ENCODE measurements around the gene KRTCAP2. TPM values are rescaled to one million over a fixed set of nuclear protein-coding genes. Genes with fewer than 3 reads are reported as not detected.
A peak's percentile ranks its signal among the peaks of the same experiment; 100 is the strongest.

Gene KRTCAP2
- total and polyA plus RNA-seq, 4 donors, result 49.8 to 224 (median 99.8) TPM

DNA sequence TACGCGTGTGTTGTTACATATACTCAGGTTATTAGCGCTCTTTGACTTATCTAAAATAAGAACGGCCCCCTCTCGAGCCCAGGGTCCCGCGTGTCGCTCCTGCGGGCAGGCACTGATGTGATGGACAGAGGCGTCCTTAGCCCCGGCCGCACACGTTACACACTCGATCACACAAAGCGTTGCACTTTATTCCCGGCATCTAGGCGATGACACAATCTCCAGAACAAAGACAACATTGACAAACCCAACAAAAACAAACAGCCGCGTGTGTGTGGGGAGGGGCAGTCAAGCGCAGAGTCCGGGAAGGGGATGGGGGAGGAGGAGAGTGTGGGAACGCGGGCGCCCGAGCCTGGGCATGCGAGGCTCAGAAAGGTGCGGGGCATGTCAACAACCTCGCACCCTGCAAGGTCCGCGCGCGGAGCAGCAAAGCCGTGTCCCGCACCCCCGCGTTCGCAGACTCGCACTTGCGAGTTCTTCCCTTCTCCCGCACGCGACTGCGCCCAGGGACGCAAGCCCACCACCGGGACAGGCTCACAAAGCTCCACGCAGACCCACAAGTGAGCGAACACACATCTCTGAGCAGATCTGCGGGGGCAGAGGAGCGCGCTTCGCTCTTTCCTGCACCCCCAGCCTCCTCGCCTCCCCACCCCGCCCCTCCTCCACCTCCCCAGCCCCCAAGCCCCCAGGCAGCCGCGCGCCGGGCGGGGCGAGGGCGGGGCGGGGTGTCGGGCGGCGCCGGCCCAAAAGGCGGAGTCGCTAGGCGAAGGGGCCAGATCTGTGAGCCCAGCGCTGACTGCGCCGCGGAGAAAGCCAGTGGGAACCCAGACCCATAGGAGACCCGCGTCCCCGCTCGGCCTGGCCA, 45.8 kb downstream of the KRTCAP2 start, which contains the start of gene EFNA1:
EFNA1 (plus strand) TSS at position 772 of the 862 bp plus-strand sequence. CDS start 102 bp downstream, outside the sequence.
- DNase-seq (ENCODE audit: low spot score), result peak; percentile 75
- no peaks in the 10 kb centered on the region for H3K9me3 ChIP-seq (ENCODE audit: control insufficient read depth in 4 of 4, low read length in 3 of 4)
- peak within 1 kb of the TSS; percentile 99 to 100 for H3K27ac ChIP-seq (ENCODE audit: low read depth in 1 of 2, low read length in 2 of 2)
- H3K36me3 ChIP-seq (ENCODE audit: control insufficient read depth in 4 of 4, insufficient read depth in 3 of 4, low read depth in 1 of 4, low read length in 3 of 4), result peaks cover 0 to 13% (median 11%) of the 10 kb centered on the region in 4 donors
- TF ChIP-seq YY1 (IDR thresholded peaks at IDR 0.05) (peak; percentile 42), EGR1 (IDR thresholded peaks at IDR 0.05; ENCODE audit: low read depth in 2 of 2) (peak; percentile 45 to 56), FOXA2 (IDR thresholded peaks at IDR 0.05) (peak; percentile 90), HNF4A (conservative IDR thresholded peaks at IDR 0.05) (peak; percentile 80 to 90), TAF1 (conservative IDR thresholded peaks at IDR 0.05) (peak; percentile 95), JUND (IDR thresholded peaks at IDR 0.05) (peak in 1 of 2 donors; percentile 71), HNF4G (IDR thresholded peaks at IDR 0.05) (peak; percentile 70), FOXA1 (IDR thresholded peaks at IDR 0.05) (peak; percentile 97), RAD21 (IDR thresholded peaks at IDR 0.05) (peak; percentile 51 to 52), RXRA (IDR thresholded peaks at IDR 0.05) (peak; percentile 89 to 94), NR2F2 (IDR thresholded peaks at IDR 0.05) (peak; percentile 16), GABPA (IDR thresholded peaks at IDR 0.05 in 1 of 2, conservative IDR thresholded peaks at IDR 0.05 in 1 of 2) (no peak), SP1 (IDR thresholded peaks at IDR 0.05) (peak; percentile 96)
- TF ChIP-seq, protein P1, sequence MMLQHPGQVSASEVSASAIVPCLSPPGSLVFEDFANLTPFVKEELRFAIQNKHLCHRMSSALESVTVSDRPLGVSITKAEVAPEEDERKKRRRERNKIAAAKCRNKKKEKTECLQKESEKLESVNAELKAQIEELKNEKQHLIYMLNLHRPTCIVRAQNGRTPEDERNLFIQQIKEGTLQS (IDR thresholded peaks at IDR 0.05), result peak; percentile 77
- TF ChIP-seq, protein P2, sequence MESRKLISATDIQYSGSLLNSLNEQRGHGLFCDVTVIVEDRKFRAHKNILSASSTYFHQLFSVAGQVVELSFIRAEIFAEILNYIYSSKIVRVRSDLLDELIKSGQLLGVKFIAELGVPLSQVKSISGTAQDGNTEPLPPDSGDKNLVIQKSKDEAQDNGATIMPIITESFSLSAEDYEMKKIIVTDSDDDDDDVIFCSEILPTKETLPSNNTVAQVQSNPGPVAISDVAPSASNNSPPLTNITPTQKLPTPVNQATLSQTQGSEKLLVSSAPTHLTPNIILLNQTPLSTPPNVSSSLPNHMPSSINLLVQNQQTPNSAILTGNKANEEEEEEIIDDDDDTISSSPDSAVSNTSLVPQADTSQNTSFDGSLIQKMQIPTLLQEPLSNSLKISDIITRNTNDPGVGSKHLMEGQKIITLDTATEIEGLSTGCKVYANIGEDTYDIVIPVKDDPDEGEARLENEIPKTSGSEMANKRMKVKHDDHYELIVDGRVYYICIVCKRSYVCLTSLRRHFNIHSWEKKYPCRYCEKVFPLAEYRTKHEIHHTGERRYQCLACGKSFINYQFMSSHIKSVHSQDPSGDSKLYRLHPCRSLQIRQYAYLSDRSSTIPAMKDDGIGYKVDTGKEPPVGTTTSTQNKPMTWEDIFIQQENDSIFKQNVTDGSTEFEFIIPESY (IDR thresholded peaks at IDR 0.05), result peak; percentile 62
- TF ChIP-seq, protein P3, sequence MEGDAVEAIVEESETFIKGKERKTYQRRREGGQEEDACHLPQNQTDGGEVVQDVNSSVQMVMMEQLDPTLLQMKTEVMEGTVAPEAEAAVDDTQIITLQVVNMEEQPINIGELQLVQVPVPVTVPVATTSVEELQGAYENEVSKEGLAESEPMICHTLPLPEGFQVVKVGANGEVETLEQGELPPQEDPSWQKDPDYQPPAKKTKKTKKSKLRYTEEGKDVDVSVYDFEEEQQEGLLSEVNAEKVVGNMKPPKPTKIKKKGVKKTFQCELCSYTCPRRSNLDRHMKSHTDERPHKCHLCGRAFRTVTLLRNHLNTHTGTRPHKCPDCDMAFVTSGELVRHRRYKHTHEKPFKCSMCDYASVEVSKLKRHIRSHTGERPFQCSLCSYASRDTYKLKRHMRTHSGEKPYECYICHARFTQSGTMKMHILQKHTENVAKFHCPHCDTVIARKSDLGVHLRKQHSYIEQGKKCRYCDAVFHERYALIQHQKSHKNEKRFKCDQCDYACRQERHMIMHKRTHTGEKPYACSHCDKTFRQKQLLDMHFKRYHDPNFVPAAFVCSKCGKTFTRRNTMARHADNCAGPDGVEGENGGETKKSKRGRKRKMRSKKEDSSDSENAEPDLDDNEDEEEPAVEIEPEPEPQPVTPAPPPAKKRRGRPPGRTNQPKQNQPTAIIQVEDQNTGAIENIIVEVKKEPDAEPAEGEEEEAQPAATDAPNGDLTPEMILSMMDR (IDR thresholded peaks at IDR 0.05; ENCODE audit: low read depth, low read length, missing input control), result no peak
- TF ChIP-seq, protein P4, sequence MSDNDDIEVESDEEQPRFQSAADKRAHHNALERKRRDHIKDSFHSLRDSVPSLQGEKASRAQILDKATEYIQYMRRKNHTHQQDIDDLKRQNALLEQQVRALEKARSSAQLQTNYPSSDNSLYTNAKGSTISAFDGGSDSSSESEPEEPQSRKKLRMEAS (IDR thresholded peaks at IDR 0.05), result peak; percentile 75
- TF ChIP-seq, protein P5, sequence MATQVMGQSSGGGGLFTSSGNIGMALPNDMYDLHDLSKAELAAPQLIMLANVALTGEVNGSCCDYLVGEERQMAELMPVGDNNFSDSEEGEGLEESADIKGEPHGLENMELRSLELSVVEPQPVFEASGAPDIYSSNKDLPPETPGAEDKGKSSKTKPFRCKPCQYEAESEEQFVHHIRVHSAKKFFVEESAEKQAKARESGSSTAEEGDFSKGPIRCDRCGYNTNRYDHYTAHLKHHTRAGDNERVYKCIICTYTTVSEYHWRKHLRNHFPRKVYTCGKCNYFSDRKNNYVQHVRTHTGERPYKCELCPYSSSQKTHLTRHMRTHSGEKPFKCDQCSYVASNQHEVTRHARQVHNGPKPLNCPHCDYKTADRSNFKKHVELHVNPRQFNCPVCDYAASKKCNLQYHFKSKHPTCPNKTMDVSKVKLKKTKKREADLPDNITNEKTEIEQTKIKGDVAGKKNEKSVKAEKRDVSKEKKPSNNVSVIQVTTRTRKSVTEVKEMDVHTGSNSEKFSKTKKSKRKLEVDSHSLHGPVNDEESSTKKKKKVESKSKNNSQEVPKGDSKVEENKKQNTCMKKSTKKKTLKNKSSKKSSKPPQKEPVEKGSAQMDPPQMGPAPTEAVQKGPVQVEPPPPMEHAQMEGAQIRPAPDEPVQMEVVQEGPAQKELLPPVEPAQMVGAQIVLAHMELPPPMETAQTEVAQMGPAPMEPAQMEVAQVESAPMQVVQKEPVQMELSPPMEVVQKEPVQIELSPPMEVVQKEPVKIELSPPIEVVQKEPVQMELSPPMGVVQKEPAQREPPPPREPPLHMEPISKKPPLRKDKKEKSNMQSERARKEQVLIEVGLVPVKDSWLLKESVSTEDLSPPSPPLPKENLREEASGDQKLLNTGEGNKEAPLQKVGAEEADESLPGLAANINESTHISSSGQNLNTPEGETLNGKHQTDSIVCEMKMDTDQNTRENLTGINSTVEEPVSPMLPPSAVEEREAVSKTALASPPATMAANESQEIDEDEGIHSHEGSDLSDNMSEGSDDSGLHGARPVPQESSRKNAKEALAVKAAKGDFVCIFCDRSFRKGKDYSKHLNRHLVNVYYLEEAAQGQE (IDR thresholded peaks at IDR 0.05), result peak; percentile 83
- WGBS, result under 1% methylated on average over 76 of the region's 76 CpGs
- no peaks in the 10 kb centered on the region for H3K27me3 ChIP-seq (ENCODE audit: control insufficient read depth in 4 of 4, insufficient read depth in 4 of 4, low read length in 3 of 4)
- peaks cover 3 to 35% (median 22%) of the 10 kb centered on the region in 4 donors for H3K4me1 ChIP-seq (ENCODE audit: control insufficient read depth in 4 of 4, insufficient read depth in 4 of 4, low read length in 3 of 4)
- peak within 1 kb of the TSS; percentile 99 to 100 for H3K9ac ChIP-seq (ENCODE audit: low read depth in 1 of 2, low read length in 2 of 2)
- peak within 1 kb of the TSS; percentile 62 to 99 (median 93) for H3K4me3 ChIP-seq (ENCODE audit: low read depth in 1 of 3, low read length in 3 of 3)
